ENCODE results near the gene UVSSA.

UVSSA gene

GRCh38 chr4:1357356-1358248 is 10.6 kb downstream of the UVSSA start:
- peaks cover 7% of the 10 kb centered on the region for H3K36me3 ChIP-seq (ENCODE audit: insufficient read depth, low read depth, low read length)

GRCh38 chr4:1358421-1359143 is 11.6 kb downstream of the UVSSA start:
- H3K27ac ChIP-seq (ENCODE audit: low read length) = no peak overlapping the region
- H3K4me3 ChIP-seq (ENCODE audit: low read length) = no peak overlapping the region
- H3K9me3 ChIP-seq (ENCODE audit: insufficient read depth, low read depth, low read length) = no peaks in the 10 kb centered on the region
- H3K36me3 ChIP-seq (ENCODE audit: insufficient read depth, low read depth, low read length) = 0 out of 2 replicates have a peak, but pooled peaks cover under 1% of the 10 kb centered on the region
- no peaks in the 10 kb centered on the region for H3K27me3 ChIP-seq (ENCODE audit: insufficient read depth, low read length)
- no peak overlapping the region for H3K9ac ChIP-seq (ENCODE audit: low read depth, low read length)
- H3K4me1 ChIP-seq (ENCODE audit: insufficient read depth, low read length) = no peaks in the 10 kb centered on the region

More at GRCh38 chr4:1357356-1358248, 10.6 kb downstream of the UVSSA start:
- Histone ChIP-seq H3K27ac (ENCODE audit: low read length) (no peak overlapping the region), H3K4me1 (ENCODE audit: insufficient read depth, low read length) (no peaks in the 10 kb centered on the region), H3K27me3 (ENCODE audit: insufficient read depth, low read length) (no peaks in the 10 kb centered on the region), H3K4me3 (ENCODE audit: low read length) (no peak overlapping the region), H3K9ac (ENCODE audit: low read depth, low read length) (no peak overlapping the region), H3K9me3 (ENCODE audit: insufficient read depth, low read depth, low read length) (no peaks in the 10 kb centered on the region)

DNA sequence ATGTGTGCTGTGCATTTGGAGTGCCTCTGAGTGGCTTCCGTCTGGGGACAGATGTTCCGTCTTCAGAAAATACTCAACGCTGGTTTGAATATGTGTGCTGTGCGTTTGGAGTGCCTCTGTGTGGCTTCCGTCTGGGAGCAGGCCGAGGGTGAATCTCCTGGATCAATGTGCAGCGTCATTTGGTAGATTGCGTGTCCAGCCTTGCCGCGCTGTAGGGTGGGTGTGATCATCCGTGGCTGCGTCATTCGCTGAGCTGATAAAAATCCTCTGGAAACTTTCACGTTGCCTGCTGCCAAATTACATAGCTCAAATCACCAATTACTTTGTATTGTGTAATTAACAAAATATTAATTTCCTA is 12.1 kb downstream of the UVSSA start:
- H3K4me1 ChIP-seq (ENCODE audit: insufficient read depth, low read length) = no peaks in the 10 kb centered on the region
- no peak overlapping the region for H3K27ac ChIP-seq (ENCODE audit: low read length)
- no peaks in the 10 kb centered on the region for H3K36me3 ChIP-seq (ENCODE audit: insufficient read depth, low read depth, low read length)
- no peak overlapping the region for H3K4me3 ChIP-seq (ENCODE audit: low read length)
- H3K9ac ChIP-seq (ENCODE audit: low read depth, low read length) = no peak overlapping the region
- H3K27me3 ChIP-seq (ENCODE audit: insufficient read depth, low read length) = no peaks in the 10 kb centered on the region
- H3K9me3 ChIP-seq (ENCODE audit: insufficient read depth, low read depth, low read length) = no peaks in the 10 kb centered on the region

GRCh38 chr4:1359976-1360375 is 13.0 kb downstream of the UVSSA start:
- Histone ChIP-seq H3K27me3 (ENCODE audit: insufficient read depth, low read length) (no peaks in the 10 kb centered on the region), H3K4me1 (ENCODE audit: insufficient read depth, low read length) (no peaks in the 10 kb centered on the region), H3K4me3 (ENCODE audit: low read length) (no peak overlapping the region), H3K9ac (ENCODE audit: low read depth, low read length) (no peak overlapping the region), H3K27ac (ENCODE audit: low read length) (no peak overlapping the region), H3K9me3 (ENCODE audit: insufficient read depth, low read depth, low read length) (no peaks in the 10 kb centered on the region), H3K36me3 (ENCODE audit: insufficient read depth, low read depth, low read length) (no peaks in the 10 kb centered on the region)

GRCh38 chr4:1360423-1361283 is 13.6 kb downstream of the UVSSA start:
- Histone ChIP-seq H3K4me3 (ENCODE audit: low read length) (no peak overlapping the region), H3K27me3 (ENCODE audit: insufficient read depth, low read length) (no peaks in the 10 kb centered on the region), H3K27ac (ENCODE audit: low read length) (no peak overlapping the region), H3K9me3 (ENCODE audit: insufficient read depth, low read depth, low read length) (no peaks in the 10 kb centered on the region), H3K9ac (ENCODE audit: low read depth, low read length) (no peak overlapping the region), H3K36me3 (ENCODE audit: insufficient read depth, low read depth, low read length) (no peaks in the 10 kb centered on the region), H3K4me1 (ENCODE audit: insufficient read depth, low read length) (no peaks in the 10 kb centered on the region)

GRCh38 chr4:1361431-1361830 is 14.4 kb downstream of the UVSSA start:
- no peak overlapping the region for H3K27ac ChIP-seq (ENCODE audit: low read length)
- H3K9ac ChIP-seq (ENCODE audit: low read depth, low read length) = no peak overlapping the region
- no peak overlapping the region for H3K4me3 ChIP-seq (ENCODE audit: low read length)
- no peaks in the 10 kb centered on the region for H3K9me3 ChIP-seq (ENCODE audit: insufficient read depth, low read depth, low read length)
- no peaks in the 10 kb centered on the region for H3K36me3 ChIP-seq (ENCODE audit: insufficient read depth, low read depth, low read length)
- no peaks in the 10 kb centered on the region for H3K4me1 ChIP-seq (ENCODE audit: insufficient read depth, low read length)
- no peaks in the 10 kb centered on the region for H3K27me3 ChIP-seq (ENCODE audit: insufficient read depth, low read length)

GRCh38 chr4:1362046-1362445 is 15.0 kb downstream of the UVSSA start:
- Histone ChIP-seq H3K4me3 (ENCODE audit: low read length) (no peak overlapping the region), H3K4me1 (ENCODE audit: insufficient read depth, low read length) (no peaks in the 10 kb centered on the region), H3K36me3 (ENCODE audit: insufficient read depth, low read depth, low read length) (no peaks in the 10 kb centered on the region), H3K27me3 (ENCODE audit: insufficient read depth, low read length) (no peaks in the 10 kb centered on the region), H3K9me3 (ENCODE audit: insufficient read depth, low read depth, low read length) (no peaks in the 10 kb centered on the region), H3K9ac (ENCODE audit: low read depth, low read length) (no peak overlapping the region), H3K27ac (ENCODE audit: low read length) (no peak overlapping the region)

- H3K4me1 ChIP-seq (ENCODE audit: insufficient read depth, low read length) = no peaks in the 10 kb centered on the region
- no peaks in the 10 kb centered on the region for H3K27me3 ChIP-seq (ENCODE audit: insufficient read depth, low read length)
- H3K9ac ChIP-seq (ENCODE audit: low read depth, low read length) = no peak overlapping the region
- H3K9me3 ChIP-seq (ENCODE audit: insufficient read depth, low read depth, low read length) = no peaks in the 10 kb centered on the region
- H3K36me3 ChIP-seq (ENCODE audit: insufficient read depth, low read depth, low read length) = no peaks in the 10 kb centered on the region
- H3K4me3 ChIP-seq (ENCODE audit: low read length) = no peak overlapping the region
- no peak overlapping the region for H3K27ac ChIP-seq (ENCODE audit: low read length)
These were observed 15.5 kb downstream of the UVSSA start for GRCh38 chr4:1362521-1362920.

DNA sequence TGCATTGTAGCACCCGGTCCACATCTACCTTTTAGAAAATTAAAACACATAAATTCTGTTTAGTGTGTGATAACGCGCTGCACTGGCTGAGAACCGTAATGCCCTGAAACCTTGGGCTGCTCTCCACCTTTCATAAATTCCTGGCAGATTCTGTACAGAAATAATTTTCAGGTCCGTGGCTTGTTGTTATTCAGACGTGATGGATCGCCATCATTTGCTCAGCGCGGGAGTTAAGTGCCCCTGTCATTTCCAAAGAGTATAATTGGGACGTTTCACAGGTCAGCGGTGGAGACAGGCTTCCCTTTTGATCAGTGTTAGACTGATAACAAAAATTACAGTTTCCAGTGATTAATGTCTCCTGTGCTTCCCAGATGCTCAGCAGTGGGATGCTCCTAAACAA is 16.5 kb downstream of the UVSSA start:
- no peaks in the 10 kb centered on the region for H3K9me3 ChIP-seq (ENCODE audit: insufficient read depth, low read depth, low read length)
- no peak overlapping the region for H3K9ac ChIP-seq (ENCODE audit: low read depth, low read length)
- no peak overlapping the region for H3K27ac ChIP-seq (ENCODE audit: low read length)
- H3K27me3 ChIP-seq (ENCODE audit: insufficient read depth, low read length) = no peaks in the 10 kb centered on the region
- H3K4me3 ChIP-seq (ENCODE audit: low read length) = no peak overlapping the region
- no peaks in the 10 kb centered on the region for H3K36me3 ChIP-seq (ENCODE audit: insufficient read depth, low read depth, low read length)
- H3K4me1 ChIP-seq (ENCODE audit: insufficient read depth, low read length) = no peaks in the 10 kb centered on the region

- no peaks in the 10 kb centered on the region for H3K36me3 ChIP-seq (ENCODE audit: insufficient read depth, low read depth, low read length)
- no peaks in the 10 kb centered on the region for H3K27me3 ChIP-seq (ENCODE audit: insufficient read depth, low read length)
- no peak overlapping the region for H3K27ac ChIP-seq (ENCODE audit: low read length)
- no peaks in the 10 kb centered on the region for H3K4me1 ChIP-seq (ENCODE audit: insufficient read depth, low read length)
- no peaks in the 10 kb centered on the region for H3K9me3 ChIP-seq (ENCODE audit: insufficient read depth, low read depth, low read length)
- no peak overlapping the region for H3K9ac ChIP-seq (ENCODE audit: low read depth, low read length)
- H3K4me3 ChIP-seq (ENCODE audit: low read length) = no peak overlapping the region
These were observed 17.2 kb downstream of the UVSSA start for GRCh38 chr4:1364217-1364616.

DNA sequence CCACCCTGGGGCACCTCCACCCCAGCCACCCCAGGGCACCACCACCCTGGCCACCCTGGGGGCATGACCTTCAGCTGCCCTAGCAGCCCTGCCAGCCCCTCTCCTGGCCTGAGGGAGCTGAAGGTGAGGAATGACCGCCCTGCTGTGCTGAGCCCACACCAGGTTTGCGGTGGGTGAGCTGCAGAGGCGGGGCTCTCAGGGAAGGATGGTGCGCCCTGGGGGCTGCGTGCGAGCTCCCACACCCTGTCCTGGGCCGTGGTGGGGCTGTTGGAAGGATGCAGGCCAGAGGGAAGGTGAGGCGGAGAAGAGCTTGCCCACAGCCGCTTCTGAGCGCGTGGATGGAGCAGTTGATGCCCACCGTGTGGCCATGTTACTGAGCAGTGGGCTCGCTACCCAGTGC is 17.7 kb downstream of the UVSSA start:
- Histone ChIP-seq H3K9me3 (ENCODE audit: insufficient read depth, low read depth, low read length) (no peaks in the 10 kb centered on the region), H3K4me1 (ENCODE audit: insufficient read depth, low read length) (no peaks in the 10 kb centered on the region), H3K4me3 (ENCODE audit: low read length) (no peak overlapping the region), H3K27ac (ENCODE audit: low read length) (no peak overlapping the region), H3K36me3 (ENCODE audit: insufficient read depth, low read depth, low read length) (no peaks in the 10 kb centered on the region), H3K9ac (ENCODE audit: low read depth, low read length) (no peak overlapping the region), H3K27me3 (ENCODE audit: insufficient read depth, low read length) (no peaks in the 10 kb centered on the region)
